Thoracic aorta (tissue), 2 donors: ENCODE measurements around the gene MORN4. TPM values are rescaled to one million over a fixed set of nuclear protein-coding genes. Genes with fewer than 3 reads are reported as not detected.

Experiments
- ATAC-seq: fragments of 150-250 bp; one replicate; pipeline ENCODE4 v1.8.0; 2017; ENCODE audit warnings: low read depth; ENCODE audit not compliant: insufficient number of reproducible peaks, low FRiP score
- DNase-seq: peaks from one replicate; pipeline ENCODE4 v3.0.0-alpha.2; 2020; ENCODE audit warnings: low spot score
- H3K27ac ChIP-seq, 2 donors: fragments of 200-600 bp; sonication (generic); 1 replicate in 1 of 2; 2 replicates in 1 of 2; pipeline ENCODE4 v1.5.1; 2016; ENCODE audit warnings: mild to moderate bottlenecking in 2 of 2, moderate library complexity in 2 of 2
- H3K27me3 ChIP-seq: fragments of 200-600 bp; sonication (generic); replicated peaks from 2 replicates; pipeline ENCODE4 v1.6.0; 2016; ENCODE audit warnings: mild to moderate bottlenecking; ENCODE audit not compliant: insufficient read depth
- H3K36me3 ChIP-seq: fragments of 200-600 bp; sonication (generic); one replicate; pipeline ENCODE4 v1.5.1; 2016
- H3K4me1 ChIP-seq, 2 donors: fragments of 200-600 bp; sonication (generic); 1 replicate in 1 of 2; 2 replicates in 1 of 2; pipeline versions ENCODE4 v1.5.1 to v1.6.0; 2016; ENCODE audit warnings: low read depth in 2 of 2, mild to moderate bottlenecking in 1 of 2; ENCODE audit not compliant: control insufficient read depth in 1 of 2
- H3K4me3 ChIP-seq: fragments of 200-600 bp; sonication (generic); 2 replicates; pipeline ENCODE4 v1.5.1; 2016; ENCODE audit warnings: mild to moderate bottlenecking
- H3K9me3 ChIP-seq: fragments of 200-600 bp; sonication (generic); 2 replicates; pipeline ENCODE4 v1.5.1; 2016
- CTCF ChIP-seq: fragments of 200-600 bp; sonication (generic); IDR thresholded peaks from one replicate; pipeline ENCODE4 v1.5.1; 2019; ENCODE audit warnings: antibody characterized with exemption
- total RNA-seq, 2 donors: library from RNA; depleted of rRNA; stranded (reverse); fragments of >200 nt; gene quantifications; one replicate each; pipeline versions ENCODE4 v1.1.0 to v1.2.3, GENCODE V29; 2016

Gene MORN4
- total RNA-seq, 2 donors from 2014 or later = 3.5 to 6.6 TPM

- DNase-seq (no peak), ATAC-seq (no peak)
- TF ChIP-seq CTCF = no peak
- no peak overlapping the region for H3K4me3 ChIP-seq
- no peaks in the 10 kb centered on the region for H3K4me1 ChIP-seq
- H3K36me3 ChIP-seq = no peaks in the 10 kb centered on the region
- H3K9me3 ChIP-seq = no peaks in the 10 kb centered on the region
- H3K27ac ChIP-seq = no peak overlapping the region
- no peaks in the 10 kb centered on the region for H3K27me3 ChIP-seq
Observed at GRCh38 chr10:97618733-97619132, 14.6 kb downstream of the MORN4 start.

- no peak overlapping the region for H3K27ac ChIP-seq
- H3K9me3 ChIP-seq = no peaks in the 10 kb centered on the region
- H3K4me1 ChIP-seq = no peaks in the 10 kb centered on the region
- ATAC-seq (no peak), DNase-seq (no peak)
- no peak overlapping the region for H3K4me3 ChIP-seq
- no peak for TF ChIP-seq CTCF
- no peaks in the 10 kb centered on the region for H3K27me3 ChIP-seq
- H3K36me3 ChIP-seq = no peaks in the 10 kb centered on the region
Observed at GRCh38 chr10:97618285-97618684, 15.0 kb downstream of the MORN4 start.

GRCh38 chr10:97612386-97612785 is 20.9 kb downstream of the MORN4 start:
- ATAC-seq (peak; percentile 67), DNase-seq (no peak)
- Histone ChIP-seq H3K27ac (no peak overlapping the region), H3K4me3 (no peak overlapping the region), H3K4me1 (peaks cover 16 to 19% of the 10 kb centered on the region in 2 donors), H3K27me3 (no peaks in the 10 kb centered on the region), H3K36me3 (no peaks in the 10 kb centered on the region), H3K9me3 (no peaks in the 10 kb centered on the region)
- peak; percentile 61 for TF ChIP-seq CTCF

GRCh38 chr10:97611473-97611872 is 21.8 kb downstream of the MORN4 start:
- Histone ChIP-seq H3K27me3 (no peaks in the 10 kb centered on the region), H3K27ac (no peak overlapping the region), H3K4me1 (peaks cover 16 to 19% of the 10 kb centered on the region in 2 donors), H3K9me3 (no peaks in the 10 kb centered on the region), H3K4me3 (no peak overlapping the region), H3K36me3 (no peaks in the 10 kb centered on the region)
- ATAC-seq (no peak), DNase-seq (no peak)
- no peak for TF ChIP-seq CTCF

GRCh38 chr10:97608991-97609561 is 24.2 kb downstream of the MORN4 start:
- TF ChIP-seq CTCF = no peak
- H3K27ac ChIP-seq = peak overlapping the region; percentile 62 to 65
- ATAC-seq (no peak), DNase-seq (no peak)
- H3K4me3 ChIP-seq = no peak overlapping the region
- no peaks in the 10 kb centered on the region for H3K27me3 ChIP-seq
- H3K36me3 ChIP-seq = no peaks in the 10 kb centered on the region
- no peaks in the 10 kb centered on the region for H3K9me3 ChIP-seq
- H3K4me1 ChIP-seq = peaks cover 16 to 19% of the 10 kb centered on the region in 2 donors
